A549 (cell line): ENCODE results near the gene NMT1.

Experiments
- EP300 ChIP-seq, 2 experiments: fragments of >200 bp; sonication (Bioruptor Twin); formaldehyde crosslinking; IDR thresholded peaks; 2 replicates in 1 of 2; 3 replicates in 1 of 2; pipeline ENCODE4 v1.6.1; 2016 to 2017
- TF ChIP-seq, protein P1 (sequence below): fragments of >200 bp; sonication (Bioruptor Twin); formaldehyde crosslinking; IDR thresholded peaks from 3 replicates; pipeline ENCODE4 v1.5.1; 2016

GRCh38 chr17:45022655-45023339 lies 38.3 kb upstream of the NMT1 start:
- TF ChIP-seq, protein P1, sequence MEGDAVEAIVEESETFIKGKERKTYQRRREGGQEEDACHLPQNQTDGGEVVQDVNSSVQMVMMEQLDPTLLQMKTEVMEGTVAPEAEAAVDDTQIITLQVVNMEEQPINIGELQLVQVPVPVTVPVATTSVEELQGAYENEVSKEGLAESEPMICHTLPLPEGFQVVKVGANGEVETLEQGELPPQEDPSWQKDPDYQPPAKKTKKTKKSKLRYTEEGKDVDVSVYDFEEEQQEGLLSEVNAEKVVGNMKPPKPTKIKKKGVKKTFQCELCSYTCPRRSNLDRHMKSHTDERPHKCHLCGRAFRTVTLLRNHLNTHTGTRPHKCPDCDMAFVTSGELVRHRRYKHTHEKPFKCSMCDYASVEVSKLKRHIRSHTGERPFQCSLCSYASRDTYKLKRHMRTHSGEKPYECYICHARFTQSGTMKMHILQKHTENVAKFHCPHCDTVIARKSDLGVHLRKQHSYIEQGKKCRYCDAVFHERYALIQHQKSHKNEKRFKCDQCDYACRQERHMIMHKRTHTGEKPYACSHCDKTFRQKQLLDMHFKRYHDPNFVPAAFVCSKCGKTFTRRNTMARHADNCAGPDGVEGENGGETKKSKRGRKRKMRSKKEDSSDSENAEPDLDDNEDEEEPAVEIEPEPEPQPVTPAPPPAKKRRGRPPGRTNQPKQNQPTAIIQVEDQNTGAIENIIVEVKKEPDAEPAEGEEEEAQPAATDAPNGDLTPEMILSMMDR = no peak
- TF ChIP-seq EP300 (IDR thresholded peaks at IDR 0.05) = no peak
